ACC112 (cell line): ENCODE data around the gene TP53INP2.

Experiments
- H2AFZ ChIP-seq: fragments of 200-600 bp; sonication (generic); one replicate; pipeline ENCODE4 v1.6.0; 2017; ENCODE audit warnings: antibody characterized with exemption, low read length; ENCODE audit not compliant: unreplicated experiment
- H3K27ac ChIP-seq: fragments of 200-600 bp; sonication (generic); 2 replicates; pipeline ENCODE4 v1.5.1; 2014; ENCODE audit warnings: low read depth, mild to moderate bottlenecking, antibody characterized with exemption, low read length, moderate library complexity
- H3K27me3 ChIP-seq: fragments of 200-600 bp; sonication (generic); 2 replicates; pipeline ENCODE4 v1.6.1; 2014; ENCODE audit warnings: mild to moderate bottlenecking, antibody characterized with exemption, low read length, moderate library complexity, mixed read lengths; ENCODE audit not compliant: insufficient read depth
- H3K36me3 ChIP-seq: fragments of 200-600 bp; sonication (generic); 2 replicates; pipeline ENCODE4 v1.6.1; 2016; ENCODE audit warnings: mild to moderate bottlenecking, antibody characterized with exemption, low read length, moderate library complexity, mixed read lengths; ENCODE audit not compliant: insufficient read depth
- H3K4me1 ChIP-seq: fragments of 200-600 bp; sonication (generic); one replicate; pipeline ENCODE4 v1.6.1; 2016; ENCODE audit warnings: low read length, mixed read lengths; ENCODE audit not compliant: insufficient read depth, unreplicated experiment, control insufficient read depth
- H3K4me3 ChIP-seq: fragments of 200-600 bp; sonication (generic); 2 replicates; pipeline ENCODE4 v1.5.1; 2014; ENCODE audit warnings: mild to moderate bottlenecking, low read depth, low read length
- H3K79me2 ChIP-seq: fragments of 200-600 bp; sonication (generic); one replicate; pipeline ENCODE4 v1.6.0; 2016; ENCODE audit warnings: low read length; ENCODE audit not compliant: control insufficient read depth, unreplicated experiment, insufficient read depth

Gene TP53INP2

GRCh38 chr20:34680586-34681175, 23.5 kb upstream of the TP53INP2 start:
- no peaks in the 10 kb centered on the region for H3K36me3 ChIP-seq
- no peak overlapping the region for H3K27ac ChIP-seq
- H3K27me3 ChIP-seq: no peaks in the 10 kb centered on the region
- no peak overlapping the region for H3K4me3 ChIP-seq
- H2AFZ ChIP-seq: no peak overlapping the region
- peaks cover under 1% of the 10 kb centered on the region for H3K4me1 ChIP-seq
- H3K79me2 ChIP-seq: peaks cover 3% of the 10 kb centered on the region

GRCh38 chr20:34683667-34684066, 20.5 kb upstream of the TP53INP2 start:
- H3K27me3 ChIP-seq: no peaks in the 10 kb centered on the region
- H3K36me3 ChIP-seq: no peaks in the 10 kb centered on the region
- no peak overlapping the region for H3K4me3 ChIP-seq
- H3K4me1 ChIP-seq: no peaks in the 10 kb centered on the region
- H2AFZ ChIP-seq: no peak overlapping the region
- H3K27ac ChIP-seq: no peak overlapping the region
- no peaks in the 10 kb centered on the region for H3K79me2 ChIP-seq

- no peaks in the 10 kb centered on the region for H3K36me3 ChIP-seq
- H2AFZ ChIP-seq: no peak overlapping the region
- no peak overlapping the region for H3K4me3 ChIP-seq
- H3K4me1 ChIP-seq: peaks cover 7% of the 10 kb centered on the region
- no peaks in the 10 kb centered on the region for H3K27me3 ChIP-seq
- no peaks in the 10 kb centered on the region for H3K79me2 ChIP-seq
- H3K27ac ChIP-seq: no peak overlapping the region
Measured at GRCh38 chr20:34689486-34689885, 14.7 kb upstream of the TP53INP2 start.

GRCh38 chr20:34691838-34692237, 12.3 kb upstream of the TP53INP2 start:
- H3K4me3 ChIP-seq: no peak overlapping the region
- H3K27ac ChIP-seq: no peak overlapping the region
- H3K36me3 ChIP-seq: no peaks in the 10 kb centered on the region
- no peaks in the 10 kb centered on the region for H3K79me2 ChIP-seq
- no peaks in the 10 kb centered on the region for H3K27me3 ChIP-seq
- peaks cover 7% of the 10 kb centered on the region for H3K4me1 ChIP-seq
- no peak overlapping the region for H2AFZ ChIP-seq

GRCh38 chr20:34693414-34693813, 10.7 kb upstream of the TP53INP2 start:
- no peaks in the 10 kb centered on the region for H3K27me3 ChIP-seq
- H2AFZ ChIP-seq: no peak overlapping the region
- peaks cover 7% of the 10 kb centered on the region for H3K4me1 ChIP-seq
- no peak overlapping the region for H3K4me3 ChIP-seq
- H3K79me2 ChIP-seq: no peaks in the 10 kb centered on the region
- no peak overlapping the region for H3K27ac ChIP-seq
- H3K36me3 ChIP-seq: no peaks in the 10 kb centered on the region

GRCh38 chr20:34701405-34702085, 2.6 kb upstream of the TP53INP2 start:
- Histone ChIP-seq H3K36me3 (no peaks in the 10 kb centered on the region), H3K27ac (no peak overlapping the region), H3K79me2 (no peaks in the 10 kb centered on the region), H2AFZ (no peak overlapping the region), H3K27me3 (no peaks in the 10 kb centered on the region), H3K4me3 (no peak overlapping the region), H3K4me1 (peaks cover 13% of the 10 kb centered on the region)

- Histone ChIP-seq H2AFZ (no peak overlapping the region), H3K4me3 (peak overlapping the region; percentile 82), H3K27me3 (no peaks in the 10 kb centered on the region), H3K79me2 (no peaks in the 10 kb centered on the region), H3K36me3 (no peaks in the 10 kb centered on the region), H3K4me1 (peaks cover 13% of the 10 kb centered on the region), H3K27ac (no peak overlapping the region)
Measured at GRCh38 chr20:34703061-34703423, 1.1 kb upstream of the TP53INP2 start.

GRCh38 chr20:34703424-34704176, 544 bp upstream of the TP53INP2 start:
- H3K27ac ChIP-seq: peak overlapping the region; percentile 29; the same call in 1 of the 2 replicates
- peak overlapping the region; percentile 82 for H3K4me3 ChIP-seq
- no peaks in the 10 kb centered on the region for H3K79me2 ChIP-seq
- peaks cover 13% of the 10 kb centered on the region for H3K4me1 ChIP-seq
- H3K36me3 ChIP-seq: no peaks in the 10 kb centered on the region
- H3K27me3 ChIP-seq: no peaks in the 10 kb centered on the region
- H2AFZ ChIP-seq: peak overlapping the region; percentile 61

- H3K27me3 ChIP-seq: no peaks in the 10 kb centered on the region
- H3K79me2 ChIP-seq: no peaks in the 10 kb centered on the region
- peak overlapping the region; percentile 82 for H3K4me3 ChIP-seq
- H2AFZ ChIP-seq: peak overlapping the region; percentile 2
- H3K4me1 ChIP-seq: peaks cover 13% of the 10 kb centered on the region
- H3K27ac ChIP-seq: peak overlapping the region; percentile 87
- H3K36me3 ChIP-seq: no peaks in the 10 kb centered on the region
Measured at GRCh38 chr20:34705008-34705396, 858 bp downstream of the TP53INP2 start.

- Histone ChIP-seq H3K36me3 (no peaks in the 10 kb centered on the region), H3K27ac (peak overlapping the region; percentile 87; the same call in 1 of the 2 replicates), H3K4me1 (peaks cover 18% of the 10 kb centered on the region), H3K4me3 (peak overlapping the region; percentile 82), H2AFZ (no peak overlapping the region), H3K79me2 (no peaks in the 10 kb centered on the region), H3K27me3 (no peaks in the 10 kb centered on the region)
Measured at GRCh38 chr20:34705397-34706301, 1.5 kb downstream of the TP53INP2 start.
